ENCODE measurements around the gene MAT2B. TPM values are rescaled to one million over a fixed set of nuclear protein-coding genes. Genes with fewer than 3 reads are reported as not detected.

Gene MAT2B
- total RNA-seq, 1 experiment from 2014 or later: 48.4 TPM

DNA sequence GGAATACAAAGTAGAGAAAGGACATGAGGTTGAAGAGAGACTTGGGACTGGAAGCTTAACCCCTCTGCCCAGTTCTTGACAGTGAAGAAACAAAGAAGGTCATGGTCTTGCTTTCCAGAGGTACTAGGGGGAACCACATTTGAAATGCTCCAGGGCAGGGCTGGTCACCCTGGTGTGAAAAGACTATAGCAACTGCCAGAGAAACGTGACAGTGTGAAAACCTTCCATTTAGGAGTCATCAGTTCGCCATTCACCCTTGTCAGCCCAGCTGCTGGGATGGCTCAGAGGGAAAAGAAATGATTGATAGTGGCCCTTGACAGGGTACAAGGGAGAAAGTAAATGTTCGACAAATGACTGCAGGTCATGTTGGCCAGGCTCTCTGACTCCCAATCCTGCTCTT, 56.7 kb downstream of the MAT2B start:
- H4K5ac ChIP-seq (ENCODE audit: insufficient read length, low read depth, low read length): no peak overlapping the region
- no peak for DNase-seq
- no peak overlapping the region for H2AK5ac ChIP-seq (ENCODE audit: insufficient read length, low read length)
- H3K9me3 ChIP-seq (ENCODE audit: control insufficient read depth, low read depth, low read length): no peaks in the 10 kb centered on the region
- H2BK20ac ChIP-seq (ENCODE audit: low read depth, low read length, poor library complexity, severe bottlenecking): no peak overlapping the region
- H4K20me1 ChIP-seq (ENCODE audit: control insufficient read depth, insufficient read depth, insufficient read length): no peaks in the 10 kb centered on the region
- peaks cover 10% of the 10 kb centered on the region for H3K23me2 ChIP-seq (ENCODE audit: insufficient read length, low read depth, low read length, poor library complexity, severe bottlenecking)
- no peak overlapping the region for H3K4me2 ChIP-seq (ENCODE audit: insufficient read depth, insufficient read length, low read length)
- no peaks in the 10 kb centered on the region for H3K79me2 ChIP-seq (ENCODE audit: insufficient read depth, low read length)
- no peak overlapping the region for H2BK12ac ChIP-seq (ENCODE audit: insufficient read length, low read depth, low read length)
- no peak overlapping the region for H2BK120ac ChIP-seq (ENCODE audit: low read depth, low read length, poor library complexity, severe bottlenecking)
- no peak overlapping the region for H3K56ac ChIP-seq (ENCODE audit: insufficient read length, low read depth, low read length)
- no peak overlapping the region for H3K27ac Mint-ChIP-seq
- H2BK15ac ChIP-seq (ENCODE audit: low read depth, low read length): no peak overlapping the region
- no peak overlapping the region for H3K9ac ChIP-seq (ENCODE audit: extremely low read depth, insufficient read length, low read length)
- no peak overlapping the region for H2AFZ ChIP-seq (ENCODE audit: low read length)
- no CpG with 5 or more reads among the region's 3 CpGs for whole genome bisulfite sequencing (ENCODE audit: extremely low coverage, insufficient read length, low lambda C conversion rate)
- no peak overlapping the region for H4K8ac ChIP-seq (replicated peaks; ENCODE audit: insufficient read length, low read depth, low read length)
- no peaks in the 10 kb centered on the region; the same call in 1 of the 2 replicates for H3K27me3 ChIP-seq (ENCODE audit: insufficient read depth, low read length)
- H3T11ph ChIP-seq (ENCODE audit: low read length): no peak overlapping the region
- H3K18ac ChIP-seq (ENCODE audit: insufficient read length, low read depth, low read length): no peak overlapping the region
- peaks cover 36 to 39% of the 10 kb centered on the region in 2 experiments for H3K4me1 Mint-ChIP-seq
- no peak overlapping the region for H3K4ac ChIP-seq (ENCODE audit: low read depth, low read length)
- no peak overlapping the region for H3K23ac ChIP-seq (ENCODE audit: insufficient read length, low read depth, low read length)
- no peak overlapping the region for H3K4me3 Mint-ChIP-seq
- no peak overlapping the region for H3K27ac ChIP-seq (ENCODE audit: insufficient read length, low read depth, low read length)
- H3K4me1 ChIP-seq (ENCODE audit: insufficient read depth, low read length): peaks cover 5% of the 10 kb centered on the region; the same call in 1 of the 2 replicates
- TF ChIP-seq, protein P1, sequence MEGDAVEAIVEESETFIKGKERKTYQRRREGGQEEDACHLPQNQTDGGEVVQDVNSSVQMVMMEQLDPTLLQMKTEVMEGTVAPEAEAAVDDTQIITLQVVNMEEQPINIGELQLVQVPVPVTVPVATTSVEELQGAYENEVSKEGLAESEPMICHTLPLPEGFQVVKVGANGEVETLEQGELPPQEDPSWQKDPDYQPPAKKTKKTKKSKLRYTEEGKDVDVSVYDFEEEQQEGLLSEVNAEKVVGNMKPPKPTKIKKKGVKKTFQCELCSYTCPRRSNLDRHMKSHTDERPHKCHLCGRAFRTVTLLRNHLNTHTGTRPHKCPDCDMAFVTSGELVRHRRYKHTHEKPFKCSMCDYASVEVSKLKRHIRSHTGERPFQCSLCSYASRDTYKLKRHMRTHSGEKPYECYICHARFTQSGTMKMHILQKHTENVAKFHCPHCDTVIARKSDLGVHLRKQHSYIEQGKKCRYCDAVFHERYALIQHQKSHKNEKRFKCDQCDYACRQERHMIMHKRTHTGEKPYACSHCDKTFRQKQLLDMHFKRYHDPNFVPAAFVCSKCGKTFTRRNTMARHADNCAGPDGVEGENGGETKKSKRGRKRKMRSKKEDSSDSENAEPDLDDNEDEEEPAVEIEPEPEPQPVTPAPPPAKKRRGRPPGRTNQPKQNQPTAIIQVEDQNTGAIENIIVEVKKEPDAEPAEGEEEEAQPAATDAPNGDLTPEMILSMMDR (conservative IDR thresholded peaks at IDR 0.05): no peak
- H2BK5ac ChIP-seq (ENCODE audit: insufficient read length, low read length): no peak overlapping the region
- H3K14ac ChIP-seq (ENCODE audit: insufficient read depth, low read length): no peak overlapping the region
- H3K27me3 Mint-ChIP-seq (ENCODE audit: low read depth): peaks cover 22% of the 10 kb centered on the region
- H3K36me3 Mint-ChIP-seq (ENCODE audit: insufficient read depth in 1 of 3, low read depth in 3 of 3): peaks cover 0 to 2% (median 0%) of the 10 kb centered on the region in 3 experiments; a peak in 2 of 7 replicates
- H4K91ac ChIP-seq (ENCODE audit: insufficient read length, low read depth, low read length): no peak overlapping the region
- no peaks in the 10 kb centered on the region for H3K79me1 ChIP-seq (ENCODE audit: insufficient read depth, low read depth, low read length, poor library complexity, severe bottlenecking)
- no peaks in the 10 kb centered on the region for H3K9me3 Mint-ChIP-seq

All from H9 (cell line).